HG02884 (cell line): ENCODE results near the gene ELANE.

Experiments used
- ATAC-seq: cut with Tn5 transposase; IDR thresholded peaks from one replicate; pipeline ENCODE4 v1.9.1; 2021; ENCODE audit warnings: mild to moderate bottlenecking, moderate library complexity; ENCODE audit not compliant: unreplicated experiment

ELANE gene

DNA sequence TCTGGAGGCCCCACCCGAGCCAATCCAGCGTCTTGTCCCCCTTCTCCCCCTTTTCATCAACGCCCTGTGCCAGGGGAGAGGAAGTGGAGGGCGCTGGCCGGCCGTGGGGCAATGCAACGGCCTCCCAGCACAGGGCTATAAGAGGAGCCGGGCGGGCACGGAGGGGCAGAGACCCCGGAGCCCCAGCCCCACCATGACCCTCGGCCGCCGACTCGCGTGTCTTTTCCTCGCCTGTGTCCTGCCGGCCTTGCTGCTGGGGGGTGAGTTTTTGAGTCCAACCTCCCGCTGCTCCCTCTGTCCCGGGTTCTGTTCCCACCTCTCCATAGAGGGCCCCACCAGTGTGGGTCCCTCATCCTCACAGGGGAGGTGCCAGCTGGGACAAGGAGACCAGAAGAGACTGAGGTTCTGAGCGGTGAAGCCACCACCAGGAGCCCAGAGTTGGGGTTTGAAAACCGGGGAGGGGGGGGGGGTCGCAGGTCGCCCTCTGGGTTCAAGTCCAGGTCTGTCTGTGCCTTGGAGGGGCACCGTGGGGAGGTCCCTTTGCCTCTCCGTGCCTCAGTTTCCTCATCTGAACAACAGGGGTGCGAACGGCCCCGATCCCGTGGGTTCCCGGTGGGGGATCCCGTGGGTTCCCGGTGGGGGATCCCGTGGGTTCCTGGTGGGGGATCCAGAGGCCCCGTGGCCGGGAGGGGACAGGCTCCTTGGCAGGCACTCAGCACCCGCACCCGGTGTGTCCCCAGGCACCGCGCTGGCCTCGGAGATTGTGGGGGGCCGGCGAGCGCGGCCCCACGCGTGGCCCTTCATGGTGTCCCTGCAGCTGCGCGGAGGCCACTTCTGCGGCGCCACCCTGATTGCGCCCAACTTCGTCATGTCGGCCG is at the start of gene ELANE:
TSS of gene ELANE (plus strand) at position 168 of the 878 bp plus-strand sequence. CDS start at position 194, 26 bp downstream.
- no peak for ATAC-seq

DNA sequence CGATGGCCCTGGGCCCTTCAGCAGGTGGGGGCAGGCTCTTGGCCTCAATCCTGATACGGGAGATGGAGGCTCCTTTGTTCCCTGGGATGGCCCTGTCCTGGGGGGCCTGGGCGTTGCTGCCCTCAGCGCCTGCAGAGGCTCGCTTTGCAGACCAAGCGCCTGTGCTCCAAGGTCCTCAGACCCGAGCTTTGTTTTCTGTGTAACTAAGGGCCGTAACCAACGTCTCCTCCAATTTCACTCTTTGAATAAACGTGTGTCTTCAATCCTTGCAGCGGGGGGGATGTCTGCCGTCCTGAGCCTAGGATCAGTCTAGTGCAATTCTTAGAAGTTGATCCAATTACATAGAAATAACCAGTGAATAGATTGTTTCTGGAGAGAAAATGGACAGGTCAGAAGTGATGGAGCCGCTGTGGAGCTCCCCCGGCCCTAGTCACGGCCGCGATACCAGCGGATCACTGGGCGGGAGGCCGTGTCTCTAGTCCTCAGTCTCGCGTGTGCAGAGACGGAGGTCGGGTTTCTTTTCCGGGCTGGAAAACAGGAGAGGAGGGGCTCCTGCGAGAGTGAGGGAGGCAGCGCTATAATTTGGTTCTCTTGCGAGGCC is 49.5 kb upstream of the ELANE start:
- no peak for ATAC-seq

GRCh38 chr19:803099-803561 is 49.0 kb upstream of the ELANE start:
- no peak for ATAC-seq

DNA sequence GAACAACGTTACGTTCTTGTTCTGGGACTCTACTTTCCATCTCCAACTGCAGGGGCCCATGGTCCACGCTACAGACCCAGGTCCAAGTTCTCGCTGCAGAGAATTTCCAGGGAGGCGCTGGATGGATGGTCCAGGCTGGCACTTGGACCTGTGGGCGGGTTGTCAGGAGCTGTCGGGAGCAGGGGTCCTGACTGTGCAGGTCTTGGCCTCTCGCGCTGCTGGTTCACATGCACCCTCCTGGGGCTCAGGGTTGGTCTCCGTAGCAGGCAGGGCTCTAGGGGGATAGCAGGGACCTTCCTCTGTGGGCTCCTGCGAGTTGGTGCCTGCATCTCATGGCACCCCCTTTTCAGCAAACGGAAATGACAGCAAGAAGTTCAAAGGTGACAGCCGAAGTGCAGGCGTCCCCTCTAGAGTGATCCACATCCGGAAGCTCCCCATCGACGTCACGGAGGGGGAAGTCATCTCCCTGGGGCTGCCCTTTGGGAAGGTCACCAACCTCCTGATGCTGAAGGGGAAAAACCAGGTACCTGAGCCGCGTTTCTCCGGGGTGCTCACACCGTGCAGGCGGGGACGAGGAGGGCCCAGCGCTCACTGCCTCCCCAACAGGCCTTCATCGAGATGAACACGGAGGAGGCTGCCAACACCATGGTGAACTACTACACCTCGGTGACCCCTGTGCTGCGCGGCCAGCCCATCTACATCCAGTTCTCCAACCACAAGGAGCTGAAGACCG is 48.3 kb upstream of the ELANE start:
- no peak for ATAC-seq

- no peak for ATAC-seq
Measured at GRCh38 chr19:804419-805165, 47.5 kb upstream of the ELANE start.

DNA sequence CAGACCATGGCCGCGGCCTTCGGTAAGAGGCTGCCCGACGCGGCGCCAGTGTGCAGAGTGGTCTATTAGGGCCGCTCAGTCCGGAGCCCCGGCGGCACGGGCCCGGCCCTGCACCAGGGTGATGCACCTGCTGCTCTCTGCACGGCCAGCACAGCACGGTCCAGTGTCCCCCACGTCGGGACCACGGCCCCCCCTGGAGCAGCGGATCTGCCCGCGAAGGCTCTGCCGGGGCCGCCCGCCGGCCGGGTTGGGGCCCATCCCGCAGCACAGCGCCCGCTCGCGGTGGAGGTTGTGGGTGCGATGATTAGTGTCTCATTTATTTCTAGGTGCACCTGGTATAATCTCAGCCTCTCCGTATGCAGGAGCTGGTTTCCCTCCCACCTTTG is 46.9 kb upstream of the ELANE start:
- ATAC-seq: no peak

DNA sequence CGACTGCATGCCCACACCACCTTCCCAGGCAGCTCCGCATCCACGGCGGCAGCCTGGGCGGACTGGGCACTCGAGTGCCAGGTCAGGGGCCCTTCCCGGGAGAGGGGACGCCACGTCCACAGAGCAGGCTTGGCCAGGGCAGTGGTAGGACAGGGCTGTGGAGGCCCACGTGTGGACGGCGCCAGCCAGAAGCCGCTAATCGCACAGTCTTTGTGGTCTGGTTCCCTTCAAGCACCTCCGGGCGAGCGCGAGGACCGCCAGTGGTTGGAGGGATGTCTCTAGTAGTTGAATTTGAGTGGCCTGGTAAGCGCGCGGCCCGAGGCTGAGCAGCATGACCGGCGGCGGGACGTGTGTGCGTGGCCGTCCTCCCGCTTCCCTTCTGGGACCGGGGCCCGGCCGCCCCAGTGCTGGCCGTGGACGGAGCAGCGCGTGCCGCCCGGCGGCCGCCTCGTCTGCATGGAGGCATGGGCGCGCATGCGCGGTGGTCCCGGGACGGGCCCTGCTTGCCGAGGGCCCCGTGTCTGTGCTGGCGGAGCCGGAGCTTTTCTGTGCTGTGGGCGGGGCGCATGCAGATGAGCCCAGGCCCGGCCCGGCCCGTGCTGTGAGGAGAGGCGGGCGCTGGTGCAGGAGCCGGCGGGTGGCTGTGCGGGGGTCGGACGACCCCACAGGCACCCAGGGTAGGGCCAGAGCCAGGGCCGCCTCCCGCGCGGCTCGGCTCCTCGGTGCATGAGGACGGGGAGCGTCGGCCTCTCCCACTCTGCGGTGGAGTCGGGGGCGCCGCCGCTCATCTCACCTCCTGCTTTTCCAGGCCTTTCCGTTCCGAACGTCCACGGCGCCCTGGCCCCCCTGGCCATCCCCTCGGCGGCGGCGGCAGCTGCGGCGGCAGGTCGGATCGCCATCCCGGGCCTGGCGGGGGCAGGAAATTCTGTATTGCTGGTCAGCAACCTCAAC is 46.2 kb upstream of the ELANE start:
- no peak for ATAC-seq

DNA sequence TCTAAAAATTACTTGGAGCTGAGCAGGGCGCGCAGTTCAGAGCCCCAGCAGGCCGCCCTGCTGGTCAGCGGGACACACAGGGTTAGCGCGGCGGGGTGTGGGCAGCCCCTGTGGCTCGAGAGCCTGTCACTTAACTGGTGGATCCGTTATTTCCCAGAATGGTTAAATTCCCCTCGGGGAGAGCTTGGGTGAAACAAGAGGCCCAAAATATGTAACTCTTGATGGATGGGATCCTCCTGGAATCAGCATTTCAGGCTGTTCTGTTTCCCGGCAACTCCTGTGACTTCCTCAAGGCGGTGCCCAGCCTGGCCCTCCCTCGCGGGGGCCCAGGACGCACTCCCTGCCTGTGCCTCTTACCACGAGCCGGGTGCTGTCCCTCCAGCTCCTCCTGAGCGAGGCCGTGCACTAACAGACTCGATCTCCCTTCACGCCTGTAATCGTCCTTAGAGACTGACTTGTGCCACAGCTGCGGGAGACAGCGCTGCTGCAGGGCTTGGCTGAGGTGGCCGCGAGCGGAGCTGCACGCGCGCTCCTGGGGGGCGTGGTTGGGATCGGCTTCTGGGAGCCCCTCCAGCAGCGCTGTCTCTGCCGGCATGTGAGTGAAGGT is 45.2 kb upstream of the ELANE start:
- no peak for ATAC-seq

- ATAC-seq: no peak
Measured at GRCh38 chr19:807627-808422, 44.3 kb upstream of the ELANE start.

- no peak for ATAC-seq
Measured at GRCh38 chr19:808423-808775, 43.7 kb upstream of the ELANE start.

DNA sequence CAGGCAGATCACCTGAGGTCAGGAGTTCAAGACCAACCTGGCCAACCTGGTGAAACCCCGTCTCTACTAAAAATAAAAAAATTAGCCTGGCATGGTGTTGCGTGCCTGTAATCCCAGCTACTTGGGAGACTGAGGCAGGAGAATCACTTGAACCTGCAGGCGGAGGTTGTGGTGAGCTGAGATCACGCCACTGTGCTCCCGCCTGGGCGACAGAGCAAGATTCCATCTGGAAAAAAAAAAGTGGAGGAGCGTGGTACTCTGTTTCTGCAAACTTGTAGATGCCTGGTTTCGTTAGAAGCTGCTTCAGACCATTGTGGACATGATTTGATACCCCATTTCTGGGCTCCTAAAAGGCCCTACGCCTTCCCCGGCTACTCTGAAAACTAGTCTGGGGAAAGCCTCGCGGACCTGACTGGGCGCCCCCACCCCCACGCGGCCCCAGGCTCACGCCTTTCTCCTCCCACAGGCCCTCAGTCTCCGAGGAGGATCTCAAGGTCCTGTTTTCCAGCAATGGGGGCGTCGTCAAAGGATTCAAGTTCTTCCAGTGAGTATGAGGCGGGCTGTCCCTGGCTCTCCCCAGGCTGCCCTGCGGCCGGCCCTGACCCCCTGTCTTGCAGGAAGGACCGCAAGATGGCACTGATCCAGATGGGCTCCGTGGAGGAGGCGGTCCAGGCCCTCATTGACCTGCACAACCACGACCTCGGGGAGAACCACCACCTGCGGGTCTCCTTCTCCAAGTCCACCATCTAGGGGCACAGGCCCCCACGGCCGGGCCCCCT is 41.8 kb upstream of the ELANE start:
- no peak for ATAC-seq

DNA sequence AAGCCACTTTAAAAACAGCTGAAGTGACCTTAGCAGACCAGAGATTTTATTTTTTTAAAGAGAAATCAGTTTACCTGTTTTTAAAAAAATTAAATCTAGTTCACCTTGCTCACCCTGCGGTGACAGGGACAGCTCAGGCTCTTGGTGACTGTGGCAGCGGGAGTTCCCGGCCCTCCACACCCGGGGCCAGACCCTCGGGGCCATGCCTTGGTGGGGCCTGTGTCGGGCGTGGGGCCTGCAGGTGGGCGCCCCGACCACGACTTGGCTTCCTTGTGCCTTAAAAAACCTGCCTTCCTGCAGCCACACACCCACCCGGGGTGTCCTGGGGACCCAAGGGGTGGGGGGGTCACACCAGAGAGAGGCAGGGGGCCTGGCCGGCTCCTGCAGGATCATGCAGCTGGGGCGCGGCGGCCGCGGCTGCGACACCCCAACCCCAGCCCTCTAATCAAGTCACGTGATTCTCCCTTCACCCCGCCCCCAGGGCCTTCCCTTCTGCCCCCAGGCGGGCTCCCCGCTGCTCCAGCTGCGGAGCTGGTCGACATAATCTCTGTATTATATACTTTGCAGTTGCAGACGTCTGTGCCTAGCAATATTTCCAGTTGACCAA is 41.1 kb upstream of the ELANE start:
- ATAC-seq: no peak

DNA sequence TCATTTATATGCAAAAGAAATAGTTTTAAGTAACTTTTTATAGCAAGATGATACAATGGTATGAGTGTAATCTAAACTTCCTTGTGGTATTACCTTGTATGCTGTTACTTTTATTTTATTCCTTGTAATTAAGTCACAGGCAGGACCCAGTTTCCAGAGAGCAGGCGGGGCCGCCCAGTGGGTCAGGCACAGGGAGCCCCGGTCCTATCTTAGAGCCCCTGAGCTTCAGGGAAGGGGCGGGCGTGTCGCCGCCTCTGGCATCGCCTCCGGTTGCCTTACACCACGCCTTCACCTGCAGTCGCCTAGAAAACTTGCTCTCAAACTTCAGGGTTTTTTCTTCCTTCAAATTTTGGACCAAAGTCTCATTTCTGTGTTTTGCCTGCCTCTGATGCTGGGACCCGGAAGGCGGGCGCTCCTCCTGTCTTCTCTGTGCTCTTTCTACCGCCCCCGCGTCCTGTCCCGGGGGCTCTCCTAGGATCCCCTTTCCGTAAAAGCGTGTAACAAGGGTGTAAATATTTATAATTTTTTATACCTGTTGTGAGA is 40.5 kb upstream of the ELANE start:
- ATAC-seq: no peak

GRCh38 chr19:812049-812746 is 39.9 kb upstream of the ELANE start:
- ATAC-seq: no peak

GRCh38 chr19:812747-813218 is 39.3 kb upstream of the ELANE start:
- ATAC-seq: no peak
